GM18499 (cell line): ENCODE data around the gene PCP4L1.
"Not testable (repeated sequence)": the region's sequence is repeated elsewhere in the genome, so short reads cannot be mapped to it uniquely, and the experiment has no call there.

Source experiments
- ATAC-seq: cut with Tn5 transposase; IDR thresholded peaks from one replicate; pipeline ENCODE4 v1.9.1; 2021; ENCODE audit warnings: moderate number of reproducible peaks; ENCODE audit not compliant: insufficient read depth, unreplicated experiment

Gene PCP4L1

DNA sequence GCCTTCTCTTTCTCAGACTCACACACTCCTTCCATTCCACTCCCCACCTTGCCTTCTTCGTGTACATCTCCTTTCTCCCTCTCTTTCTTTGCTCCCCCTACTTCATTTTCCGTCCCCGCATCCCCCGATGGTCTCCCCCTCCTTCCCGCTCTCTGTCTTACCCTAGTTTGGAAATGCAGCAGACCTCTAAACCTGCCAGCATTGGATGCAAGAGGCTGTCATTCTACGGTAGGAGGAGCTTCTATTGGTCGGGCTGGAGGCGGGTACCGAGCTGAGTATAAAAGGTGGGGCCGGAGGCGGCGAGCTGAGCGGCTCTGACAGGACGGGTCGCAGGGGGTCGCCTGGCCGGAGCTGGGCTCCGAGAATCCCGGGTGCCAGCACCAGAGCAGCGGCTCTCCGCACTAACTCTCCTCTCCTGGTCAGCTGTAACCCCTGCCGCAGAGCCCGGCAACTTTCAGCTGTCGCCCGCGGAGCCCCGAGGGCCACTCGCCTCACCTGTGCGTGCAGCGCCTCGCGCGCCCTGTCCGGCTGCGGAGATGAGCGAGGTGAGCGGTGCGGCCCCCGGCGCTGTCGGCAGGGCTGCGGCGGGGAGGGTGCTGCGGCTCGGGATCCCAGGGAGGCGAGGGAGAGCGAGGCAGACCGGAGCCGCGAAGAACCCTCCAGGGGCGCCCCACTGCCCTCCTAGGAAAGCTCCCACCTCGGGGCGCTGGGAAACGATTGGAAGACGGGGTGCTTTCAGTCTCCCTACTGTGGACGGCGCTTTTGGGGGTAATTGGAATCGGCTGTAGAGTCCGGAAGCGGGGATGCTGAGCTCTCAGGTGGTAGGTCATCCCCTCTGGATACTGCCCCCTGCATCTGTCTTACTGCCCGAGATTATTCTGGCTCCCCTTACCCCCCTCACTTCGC is at the start of gene PCP4L1:
Gene PCP4L1 (plus strand): TSS at position 307 of the 906 bp plus-strand sequence. CDS start 230 bp downstream, at position 537.
- no peak for ATAC-seq

DNA sequence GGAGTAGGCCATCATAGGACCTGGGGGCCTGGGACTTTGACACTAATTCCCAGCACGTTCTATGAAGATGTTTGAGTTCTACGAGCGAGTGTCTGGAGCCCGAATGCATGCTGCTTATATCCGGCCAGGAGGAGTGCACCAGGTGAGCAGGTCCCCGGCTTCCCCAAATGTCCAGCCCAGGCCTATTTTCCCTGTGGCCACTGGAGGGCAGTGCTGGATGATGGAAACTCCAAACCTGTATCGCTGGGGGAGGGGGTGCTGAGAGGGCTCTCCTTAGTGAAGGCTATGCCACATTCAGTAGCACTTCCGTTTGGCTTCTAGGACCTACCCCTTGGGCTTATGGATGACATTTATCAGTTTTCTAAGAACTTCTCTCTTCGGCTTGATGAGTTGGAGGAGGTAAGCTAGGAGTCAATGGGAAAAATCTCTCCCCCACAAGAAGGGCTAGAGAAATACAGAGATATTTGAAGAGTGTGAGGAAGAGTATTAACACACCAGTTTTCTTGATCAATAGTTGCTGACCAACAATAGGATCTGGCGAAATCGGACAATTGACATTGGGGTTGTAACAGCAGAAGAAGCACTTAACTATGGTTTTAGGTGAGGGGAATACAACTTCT is 48.6 kb upstream of the PCP4L1 start:
- no peak for ATAC-seq

DNA sequence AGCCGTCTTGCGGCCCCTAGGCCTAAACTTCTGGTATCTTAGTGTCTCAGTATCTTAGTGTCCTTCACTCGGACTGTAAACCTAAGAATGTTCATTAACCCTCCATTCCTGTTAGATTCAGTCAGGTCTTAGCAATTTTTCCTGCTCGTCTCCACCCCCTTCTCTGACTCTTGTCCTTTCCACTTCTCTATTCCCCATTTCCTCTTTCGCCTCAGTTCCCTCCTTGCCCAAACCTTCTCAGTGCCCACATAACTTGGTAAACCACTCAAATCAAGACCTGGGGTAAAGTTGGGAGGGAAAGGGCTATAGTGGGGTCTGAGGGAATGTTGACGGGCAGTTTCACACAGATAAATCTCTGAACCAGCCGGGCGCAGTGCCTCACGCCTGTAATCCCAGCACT is 44.2 kb upstream of the PCP4L1 start:
- no peak for ATAC-seq

DNA sequence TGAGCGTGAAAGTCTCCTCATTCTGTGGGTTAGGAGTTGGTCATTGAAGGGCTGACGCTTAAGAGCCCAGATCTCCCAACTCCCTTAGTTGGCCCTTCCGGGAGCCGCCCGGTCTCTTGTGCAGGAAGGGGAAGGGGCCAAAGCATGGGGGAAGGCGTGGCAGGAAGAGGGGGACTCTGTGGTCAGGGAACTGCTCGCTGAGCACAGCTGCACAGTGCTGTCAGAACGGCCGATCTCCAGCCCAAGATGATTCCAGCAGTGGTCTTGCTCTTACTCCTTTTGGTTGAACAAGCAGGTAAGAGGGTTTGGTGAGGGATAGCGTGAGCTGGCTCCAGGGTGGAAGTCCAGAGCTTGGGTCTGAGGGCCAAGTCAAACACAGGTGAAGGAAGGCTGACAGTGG is 43.5 kb upstream of the PCP4L1 start, which contains the start of gene FCER1G:
Gene FCER1G (plus strand): TSS at position 220 of the 400 bp plus-strand sequence. CDS start 27 bp downstream, at position 247.
- no peak for ATAC-seq

DNA sequence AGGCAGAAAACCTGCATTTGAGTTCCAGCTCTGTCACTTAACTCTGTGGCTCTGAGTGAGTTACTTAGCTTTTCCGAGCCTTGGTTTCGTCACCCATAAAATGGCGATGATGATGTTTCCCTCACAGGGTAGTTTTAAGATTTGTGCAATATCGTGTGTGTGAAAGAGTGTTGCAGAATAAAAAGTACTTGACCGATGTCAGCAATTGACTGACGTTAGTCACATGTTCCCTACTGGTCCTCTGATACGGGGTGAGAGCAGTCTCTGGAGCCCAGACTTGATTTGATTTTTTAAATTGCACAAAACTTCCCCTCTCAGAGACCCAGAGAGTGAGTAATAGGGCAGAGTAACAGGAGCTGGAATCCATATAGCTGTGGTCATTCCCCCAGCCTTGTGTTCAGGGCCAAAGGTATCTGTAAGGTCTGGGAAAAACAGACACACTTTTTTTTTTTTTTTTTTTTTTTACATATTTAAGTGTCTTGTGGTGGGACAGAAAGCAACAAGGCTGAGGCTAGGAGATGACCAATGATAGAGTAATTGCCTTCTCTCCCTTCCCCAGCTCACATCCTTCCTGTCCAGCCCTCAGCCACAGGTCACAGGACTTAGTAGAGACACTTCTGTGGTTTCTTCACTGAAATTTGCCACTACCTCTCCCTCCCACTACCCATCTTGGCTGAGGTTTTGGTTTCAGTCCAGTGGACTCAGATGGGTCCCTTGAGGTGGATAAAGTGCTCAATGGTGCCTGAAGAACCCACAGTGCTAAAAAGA is 41.4 kb upstream of the PCP4L1 start:
- peak; percentile 84 for ATAC-seq

DNA sequence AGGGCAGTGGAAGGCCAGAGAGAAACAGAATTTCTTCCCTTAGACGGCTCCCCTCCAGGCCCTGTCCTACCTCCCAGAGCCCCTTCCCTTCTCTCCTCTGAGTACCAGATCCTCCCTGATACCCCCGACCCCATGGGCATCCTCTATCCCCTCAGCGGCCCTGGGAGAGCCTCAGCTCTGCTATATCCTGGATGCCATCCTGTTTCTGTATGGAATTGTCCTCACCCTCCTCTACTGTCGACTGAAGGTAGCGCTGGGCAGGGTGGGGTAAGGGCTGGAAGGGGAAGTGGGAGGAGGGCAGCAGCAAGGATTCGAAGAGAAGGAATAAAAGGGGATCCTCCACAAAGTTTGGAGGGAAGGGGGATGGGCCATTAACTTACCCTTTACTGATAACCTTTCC is 40.7 kb upstream of the PCP4L1 start:
- ATAC-seq: no peak

DNA sequence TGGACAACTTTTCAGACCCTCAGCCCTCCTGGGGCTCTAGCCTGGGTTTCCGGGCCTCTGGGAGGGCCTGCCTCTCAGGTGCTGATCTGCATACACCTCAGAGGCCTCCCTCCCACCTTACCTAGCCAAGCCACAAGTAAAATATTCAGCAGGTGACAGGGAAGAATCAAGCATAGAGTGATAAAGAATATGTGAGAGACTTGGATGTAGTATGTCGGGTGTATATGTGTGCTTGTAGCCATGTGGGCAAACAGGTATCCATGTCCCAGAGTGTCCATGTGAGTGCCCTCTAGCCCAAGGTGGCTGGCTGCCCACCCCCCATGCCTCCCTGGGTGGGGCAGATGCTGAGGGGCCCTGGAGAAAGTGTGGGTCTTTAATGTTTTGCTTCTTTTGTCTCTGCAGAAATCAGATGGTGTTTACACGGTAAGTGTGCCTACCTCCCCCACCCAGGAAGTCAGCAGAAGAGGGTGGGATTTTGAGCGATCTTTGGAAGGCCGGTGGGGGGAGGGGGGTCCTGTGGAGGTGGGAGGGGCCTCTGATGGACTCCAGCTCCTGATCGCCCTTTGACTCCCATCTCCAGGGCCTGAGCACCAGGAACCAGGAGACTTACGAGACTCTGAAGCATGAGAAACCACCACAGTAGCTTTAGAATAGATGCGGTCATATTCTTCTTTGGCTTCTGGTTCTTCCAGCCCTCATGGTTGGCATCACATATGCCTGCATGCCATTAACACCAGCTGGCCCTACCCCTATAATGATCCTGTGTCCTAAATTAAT is 40.1 kb upstream of the PCP4L1 start:
- ATAC-seq: no peak

DNA sequence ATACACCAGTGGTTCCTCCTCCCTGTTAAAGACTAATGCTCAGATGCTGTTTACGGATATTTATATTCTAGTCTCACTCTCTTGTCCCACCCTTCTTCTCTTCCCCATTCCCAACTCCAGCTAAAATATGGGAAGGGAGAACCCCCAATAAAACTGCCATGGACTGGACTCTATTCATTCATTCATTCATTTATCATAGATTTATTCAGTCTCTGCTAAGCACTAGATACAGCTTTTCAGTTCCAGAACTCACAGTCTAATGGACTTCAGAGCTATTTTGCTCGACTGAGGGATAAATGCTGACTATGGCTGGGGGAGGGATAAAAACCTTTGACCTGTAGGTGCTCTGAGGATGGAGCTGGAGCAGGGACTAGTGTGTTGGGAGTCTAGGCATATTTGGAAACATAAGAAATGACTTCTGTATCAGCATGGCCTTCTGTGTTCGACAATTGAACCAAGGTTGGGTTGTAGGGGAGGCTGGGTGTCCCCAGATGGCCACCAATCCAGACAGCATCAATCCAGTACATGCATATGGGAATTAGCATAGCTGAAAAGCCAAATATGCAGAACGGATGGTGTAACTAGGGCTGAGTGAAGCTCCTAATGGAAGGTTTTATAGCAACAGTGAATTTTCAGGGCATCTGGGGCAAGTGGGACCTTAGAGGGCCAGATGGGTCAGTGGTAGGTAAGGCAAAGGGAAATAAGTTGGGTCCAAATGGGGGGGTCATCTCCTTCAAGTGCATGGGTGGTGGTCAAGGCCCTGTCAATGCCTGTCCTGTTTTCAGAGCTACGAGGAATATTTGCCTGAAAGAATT is 39.3 kb upstream of the PCP4L1 start:
- ATAC-seq: no peak

DNA sequence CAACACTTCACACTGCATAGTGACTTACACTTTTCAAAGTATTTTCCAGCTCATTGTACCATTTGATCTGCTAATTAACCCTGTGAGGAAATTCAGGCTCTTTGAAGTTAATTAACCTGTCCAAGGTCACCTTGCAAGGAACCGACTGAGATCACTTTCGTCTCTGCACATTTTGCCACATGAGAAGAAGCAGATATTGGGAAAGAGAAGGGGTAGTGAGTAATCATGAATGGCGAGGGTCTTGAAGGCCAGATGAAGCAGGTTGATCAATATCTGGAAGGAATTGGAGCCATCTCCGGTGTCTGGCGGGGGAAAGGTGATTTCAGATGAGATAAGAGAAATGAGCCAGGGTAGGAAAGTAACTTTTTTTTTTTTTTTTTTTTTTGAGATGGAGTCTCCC is 38.5 kb upstream of the PCP4L1 start:
- no peak for ATAC-seq

DNA sequence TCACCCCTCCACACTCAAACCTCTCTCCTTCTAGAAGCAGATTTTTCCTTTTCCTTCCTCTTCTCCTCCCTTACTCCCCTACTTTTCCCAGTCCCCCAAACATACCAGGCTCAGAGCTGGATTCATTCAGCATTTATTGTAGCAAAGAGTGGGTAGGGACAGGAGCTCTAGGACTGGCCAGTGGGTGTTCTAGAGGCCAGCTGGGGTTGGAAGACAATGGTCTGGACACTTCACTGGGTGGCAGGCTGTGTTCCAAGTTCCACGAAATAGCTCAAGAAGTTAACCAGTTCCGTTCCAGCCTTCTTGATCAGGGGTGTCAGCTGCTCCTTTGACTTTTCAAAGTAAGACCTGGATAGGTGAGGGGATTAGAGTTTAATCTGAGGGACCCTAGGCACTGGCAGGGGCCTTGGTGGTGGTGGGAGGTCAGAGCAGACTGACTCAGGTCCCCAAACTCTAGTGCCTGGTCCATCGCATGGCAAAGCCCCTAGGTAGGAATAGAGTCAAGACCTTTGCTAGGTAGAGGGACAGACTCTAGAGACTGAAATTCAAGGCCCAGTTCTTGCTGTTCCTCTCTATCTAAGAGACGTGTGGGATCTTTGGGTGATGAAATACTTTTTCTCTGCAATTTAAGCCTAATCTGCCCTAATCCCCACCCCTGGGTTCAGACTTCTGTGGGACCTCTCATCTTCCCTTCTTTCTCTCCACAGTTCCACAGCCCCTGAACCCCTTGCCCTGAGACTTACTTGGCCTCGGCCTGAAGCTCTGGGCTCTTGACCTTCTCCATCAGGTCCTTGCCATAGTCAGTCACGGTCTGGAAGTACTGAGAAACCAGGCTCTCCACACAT is 36.1 kb upstream of the PCP4L1 start:
- no peak for ATAC-seq

DNA sequence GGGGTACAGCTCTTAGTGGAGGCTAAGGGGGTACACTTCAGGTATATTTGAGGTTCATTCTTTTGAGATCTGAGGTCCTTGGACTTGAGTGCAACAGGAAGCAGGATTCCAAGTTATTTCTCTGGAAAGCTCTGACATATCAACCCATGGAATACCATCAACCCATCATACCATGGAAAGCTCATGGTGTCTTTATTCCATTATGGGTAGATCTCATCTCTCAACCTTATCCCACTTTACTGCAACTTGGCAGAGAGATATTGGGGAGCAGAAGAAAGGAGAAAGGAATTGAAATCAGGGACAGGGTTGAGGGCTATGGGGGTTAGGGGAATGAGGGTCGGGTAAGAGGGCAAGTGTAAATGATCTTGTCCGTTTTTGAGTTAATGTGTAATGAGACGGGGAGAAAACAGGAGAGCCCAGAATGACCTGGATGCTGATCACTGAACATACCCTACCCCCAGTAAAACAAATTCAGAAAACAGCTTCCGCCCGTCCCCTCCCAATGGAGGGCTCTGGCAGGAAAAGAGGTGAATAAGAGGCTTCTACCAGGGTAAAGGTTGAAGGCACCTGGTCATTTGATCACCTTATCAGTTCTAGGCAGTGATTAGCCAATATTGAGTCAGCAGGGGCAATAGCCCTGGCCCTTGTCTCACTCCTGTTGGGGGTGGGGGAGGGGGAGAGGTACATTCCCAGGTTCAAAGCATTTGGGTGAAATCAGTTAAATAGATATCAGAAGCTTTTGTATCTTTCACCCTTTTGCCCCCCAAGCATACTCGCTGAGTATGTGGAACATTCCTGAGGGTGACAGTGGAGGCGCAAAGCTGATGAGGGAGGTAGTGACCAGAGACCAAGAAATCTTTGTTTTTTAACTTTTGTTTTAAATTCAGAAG is 34.5 kb upstream of the PCP4L1 start:
- ATAC-seq: no peak

DNA sequence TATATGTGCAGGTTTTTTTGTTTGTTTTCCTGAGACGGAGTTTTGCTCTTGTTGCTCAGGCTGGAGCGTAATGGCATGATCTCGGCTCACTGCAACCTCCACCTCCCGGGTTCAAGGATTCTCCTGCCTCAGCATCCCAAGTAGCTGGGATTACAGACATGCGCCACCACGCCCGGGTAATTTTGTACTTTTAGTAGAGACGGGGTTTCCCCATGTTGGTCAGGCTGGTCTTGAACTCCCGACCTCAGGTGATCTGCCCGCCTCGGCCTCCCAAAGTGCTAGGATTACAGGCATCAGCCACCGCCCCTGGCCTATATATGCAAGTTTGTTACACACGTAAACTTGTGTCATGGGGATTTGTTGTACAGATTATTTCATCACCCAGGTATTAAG is 33.9 kb upstream of the PCP4L1 start:
- not testable (repeated sequence) for ATAC-seq

DNA sequence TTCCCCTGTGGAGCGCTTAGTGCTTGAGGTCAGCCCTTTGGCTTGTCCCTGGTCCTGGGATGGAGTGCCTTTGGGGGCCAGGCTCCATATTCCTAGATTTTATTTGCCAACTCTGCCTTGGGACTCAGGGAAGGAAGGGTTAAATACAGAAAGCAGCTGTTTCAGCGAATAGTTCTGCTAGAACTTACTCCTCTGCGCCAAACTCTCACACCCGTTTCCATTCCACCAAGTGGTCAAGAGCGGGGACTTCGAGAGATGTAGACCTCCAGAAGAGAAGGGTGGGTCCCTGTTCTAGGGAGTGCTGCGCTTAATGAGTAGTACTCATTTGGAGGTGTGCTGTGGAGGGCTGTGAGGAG is 33.4 kb upstream of the PCP4L1 start:
- no peak for ATAC-seq

DNA sequence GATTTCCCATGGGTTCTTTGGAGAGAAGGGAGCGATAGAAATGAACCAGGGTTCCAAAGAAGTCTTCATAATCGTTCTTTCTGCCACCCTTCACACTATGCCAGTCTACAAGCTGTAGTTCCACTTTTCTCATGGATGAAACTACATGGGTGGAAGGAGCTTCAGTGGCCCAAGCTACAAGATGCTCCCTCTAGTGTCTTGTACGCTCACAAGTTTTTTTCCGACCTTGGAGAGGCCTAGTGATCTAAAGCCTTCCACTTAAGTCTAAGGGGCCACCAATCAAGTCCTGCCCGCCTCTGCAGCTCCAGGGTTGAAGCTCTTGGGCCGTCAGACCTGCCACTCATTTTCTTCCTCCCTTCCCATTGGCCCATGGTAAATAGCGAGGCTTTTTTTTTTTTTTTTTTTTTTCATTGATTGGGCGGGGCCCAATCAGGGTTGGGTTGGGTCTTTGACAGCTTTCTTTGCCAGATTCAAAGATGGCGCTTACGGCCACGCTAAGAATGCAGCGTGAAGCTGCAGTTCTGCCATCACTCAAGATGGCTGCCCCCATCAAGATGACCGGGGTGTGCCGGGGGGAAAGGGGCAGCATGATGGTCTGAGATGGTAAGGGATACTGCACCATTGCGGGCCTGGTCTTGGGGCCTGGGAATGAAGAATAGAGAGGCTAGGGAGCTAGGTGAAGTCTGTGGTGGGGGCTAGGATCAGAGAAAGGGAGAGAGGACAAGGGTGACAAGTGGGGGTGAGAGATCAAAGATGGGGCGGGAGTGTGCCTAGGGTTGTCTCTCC is 32.8 kb upstream of the PCP4L1 start, which contains the start of gene TOMM40L:
Gene TOMM40L (plus strand): TSS at position 527 of the 786 bp plus-strand sequence. CDS start 430 bp downstream, outside the sequence.
- peak; percentile 92 for ATAC-seq

DNA sequence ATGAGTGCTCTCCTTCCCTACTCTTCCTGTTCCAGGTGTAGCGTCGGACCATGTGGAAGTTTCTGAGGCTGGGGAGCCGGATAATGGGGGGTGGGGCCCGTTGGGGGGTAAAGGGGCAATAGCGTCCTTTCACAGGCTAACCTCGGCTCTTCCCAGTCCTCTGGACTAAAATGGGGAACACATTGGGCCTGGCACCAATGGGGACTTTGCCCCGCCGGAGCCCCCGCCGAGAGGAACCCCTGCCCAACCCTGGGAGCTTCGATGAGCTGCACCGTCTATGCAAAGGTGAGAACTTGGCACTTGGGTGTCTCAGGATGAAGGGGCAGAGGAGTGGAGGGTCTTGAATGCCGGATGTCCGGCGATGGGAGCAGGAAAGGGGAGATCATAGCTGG is 32.2 kb upstream of the PCP4L1 start:
- ATAC-seq: no peak

DNA sequence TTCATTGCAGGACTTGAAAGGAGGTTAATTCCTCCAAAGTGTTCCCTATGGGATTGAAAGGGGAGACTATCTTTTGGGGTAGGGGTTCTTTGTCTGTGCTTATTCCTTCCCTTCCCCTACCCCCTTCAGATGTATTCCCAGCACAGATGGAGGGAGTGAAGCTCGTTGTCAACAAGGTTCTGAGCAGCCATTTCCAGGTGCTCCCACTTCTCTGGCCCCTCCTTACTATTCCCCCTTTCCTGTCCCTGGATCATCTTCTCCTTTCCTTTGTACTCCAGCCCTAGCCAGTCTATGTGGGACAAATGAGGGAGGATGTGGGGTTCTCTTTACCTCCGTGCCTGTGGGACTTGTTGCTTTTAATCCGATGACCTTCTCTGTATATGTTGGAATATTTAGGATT is 31.8 kb upstream of the PCP4L1 start:
- no peak for ATAC-seq
